HEK293 (cell line): ENCODE data around the gene WDR55.

Source experiments
- HOXC10 ChIP-seq: sonication (generic); formaldehyde crosslinking; IDR thresholded peaks from 2 replicates; pipeline ENCODE4 v1.8.1; 2023; ENCODE audit warnings: mild to moderate bottlenecking, missing genetic modification reagents
- KLF8 ChIP-seq: fragments of 450-650 bp; formaldehyde crosslinking; IDR thresholded peaks from 2 replicates; pipeline ENCODE4 v1.5.1; 2016; ENCODE audit warnings: missing biosample characterization, missing genetic modification characterization
- KLF9 ChIP-seq: fragments of 450-650 bp; formaldehyde crosslinking; IDR thresholded peaks from 2 replicates; pipeline ENCODE4 v1.5.1; 2016; ENCODE audit warnings: missing biosample characterization, missing genetic modification characterization, low read depth
- MEIS1 ChIP-seq: sonication (generic); formaldehyde crosslinking; IDR thresholded peaks from 2 replicates; pipeline ENCODE4 v1.8.1; 2022; ENCODE audit warnings: missing genetic modification reagents, mild to moderate bottlenecking, borderline replicate concordance
- OSR2 ChIP-seq: fragments of 450-650 bp; formaldehyde crosslinking; IDR thresholded peaks from 2 replicates; pipeline ENCODE4 v1.5.1; 2016; ENCODE audit warnings: missing biosample characterization, missing genetic modification characterization
- REPIN1 ChIP-seq: fragments of 450-650 bp; formaldehyde crosslinking; IDR thresholded peaks from 2 replicates; pipeline ENCODE4 v1.5.1; 2017; ENCODE audit warnings: missing biosample characterization, missing genetic modification characterization, low read depth
- TCF7L2 ChIP-seq: IDR thresholded peaks from 2 replicates; pipeline ENCODE4 v1.6.1; 2011; ENCODE audit warnings: low read depth, mild to moderate bottlenecking, inconsistent platforms, low read length, moderate library complexity, borderline replicate concordance
- ZBTB17 ChIP-seq: fragments of 450-650 bp; formaldehyde crosslinking; IDR thresholded peaks from 2 replicates; pipeline ENCODE4 v1.5.1; 2016; ENCODE audit warnings: missing biosample characterization, missing genetic modification characterization
- ZEB2 ChIP-seq: fragments of 450-650 bp; formaldehyde crosslinking; IDR thresholded peaks from 2 replicates; pipeline ENCODE4 v1.5.1; 2016; ENCODE audit warnings: missing biosample characterization, missing genetic modification characterization
- ZFP37 ChIP-seq: fragments of 450-650 bp; formaldehyde crosslinking; IDR thresholded peaks from 2 replicates; pipeline ENCODE4 v1.5.1; 2016; ENCODE audit warnings: missing biosample characterization, missing genetic modification characterization
- ZNF529 ChIP-seq: fragments of 450-650 bp; formaldehyde crosslinking; IDR thresholded peaks from 2 replicates; pipeline ENCODE4 v1.5.1; 2017; ENCODE audit warnings: missing genetic modification characterization, missing biosample characterization; ENCODE audit not compliant: insufficient replicate concordance
- ZNF560 ChIP-seq: fragments of 450-650 bp; formaldehyde crosslinking; IDR thresholded peaks from 2 replicates; pipeline ENCODE4 v1.5.1; 2017; ENCODE audit warnings: missing biosample characterization, missing genetic modification characterization, borderline replicate concordance
- ZNF629 ChIP-seq: fragments of 450-650 bp; formaldehyde crosslinking; IDR thresholded peaks from 2 replicates; pipeline ENCODE4 v1.5.1; 2017; ENCODE audit warnings: missing biosample characterization, missing genetic modification characterization
- ZNF76 ChIP-seq: fragments of 450-650 bp; formaldehyde crosslinking; IDR thresholded peaks from 2 replicates; pipeline ENCODE4; 2016; ENCODE audit warnings: low read depth, missing biosample characterization, missing genetic modification characterization, borderline replicate concordance
- ZXDB ChIP-seq: fragments of 450-650 bp; formaldehyde crosslinking; IDR thresholded peaks from 2 replicates; pipeline ENCODE4 v1.5.1; 2016; ENCODE audit warnings: missing biosample characterization, missing genetic modification characterization
- TF ChIP-seq, protein P1 (sequence below): fragments of 450-650 bp; formaldehyde crosslinking; IDR thresholded peaks from 2 replicates; pipeline ENCODE4 v1.5.1; 2016; ENCODE audit warnings: missing biosample characterization, missing genetic modification characterization
- TF ChIP-seq, protein P2 (sequence below): fragments of 450-650 bp; IDR thresholded peaks from 2 replicates; pipeline ENCODE4 v1.5.1; 2018; ENCODE audit warnings: missing biosample characterization, mild to moderate bottlenecking, missing genetic modification characterization
- TF ChIP-seq, protein P3 (sequence below): fragments of 450-650 bp; formaldehyde crosslinking; IDR thresholded peaks from 2 replicates; pipeline ENCODE4 v1.5.1; 2017; ENCODE audit warnings: missing biosample characterization, mild to moderate bottlenecking, missing genetic modification characterization, moderate library complexity
- TF ChIP-seq, protein P4 (sequence below): fragments of 450-650 bp; formaldehyde crosslinking; IDR thresholded peaks from 2 replicates; pipeline ENCODE4 v1.5.1; 2016; ENCODE audit warnings: missing biosample characterization, missing genetic modification characterization
- TF ChIP-seq, protein P5 (sequence below): fragments of 450-650 bp; formaldehyde crosslinking; IDR thresholded peaks from 2 replicates; pipeline ENCODE4 v1.5.1; 2017; ENCODE audit warnings: missing biosample characterization, missing genetic modification characterization
- TF ChIP-seq, protein P6 (sequence below): fragments of 450-650 bp; formaldehyde crosslinking; IDR thresholded peaks from 2 replicates; pipeline ENCODE4 v1.5.1; 2016; ENCODE audit warnings: missing biosample characterization, missing genetic modification characterization
- TF ChIP-seq, protein P7 (sequence below): fragments of 450-650 bp; formaldehyde crosslinking; conservative IDR thresholded peaks from 2 replicates; pipeline ENCODE4 v1.5.1; 2016; ENCODE audit warnings: low read depth, missing biosample characterization, missing genetic modification characterization

The WDR55 gene

DNA sequence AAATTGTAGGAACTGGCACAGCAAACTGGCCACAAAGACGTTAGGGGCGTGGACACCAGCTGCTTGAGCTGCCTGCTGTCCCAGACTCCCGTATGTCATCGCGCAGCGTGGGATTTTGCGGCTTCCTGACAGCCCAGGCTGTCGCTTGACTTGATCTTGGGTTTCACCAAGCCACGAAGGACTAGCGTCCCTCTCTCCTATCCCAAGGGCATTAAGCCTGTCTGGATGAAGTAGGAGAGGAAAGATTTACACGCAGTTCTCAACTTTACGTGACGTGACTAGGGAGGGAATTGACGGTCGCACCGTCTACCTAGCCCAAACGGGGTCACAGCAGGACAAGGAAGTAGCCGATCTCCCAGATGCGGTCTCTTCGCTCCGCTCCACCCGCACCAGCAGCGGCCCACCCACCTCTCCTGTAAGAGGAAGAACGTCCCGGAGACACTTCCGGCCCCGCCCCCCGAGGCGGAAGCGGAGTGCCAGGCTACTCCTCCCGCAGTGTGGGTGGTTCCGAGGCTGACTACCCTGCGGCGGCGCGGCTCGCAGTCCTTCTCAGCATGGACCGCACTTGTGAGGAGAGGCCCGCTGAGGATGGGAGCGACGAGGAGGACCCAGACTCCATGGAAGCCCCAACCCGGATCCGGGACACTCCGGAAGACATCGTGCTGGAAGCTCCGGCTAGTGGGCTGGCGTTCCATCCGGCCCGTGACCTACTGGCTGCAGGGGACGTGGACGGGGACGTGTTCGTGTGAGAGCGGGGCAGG is at the start of gene WDR55 (continued):
- TF ChIP-seq, protein P1, sequence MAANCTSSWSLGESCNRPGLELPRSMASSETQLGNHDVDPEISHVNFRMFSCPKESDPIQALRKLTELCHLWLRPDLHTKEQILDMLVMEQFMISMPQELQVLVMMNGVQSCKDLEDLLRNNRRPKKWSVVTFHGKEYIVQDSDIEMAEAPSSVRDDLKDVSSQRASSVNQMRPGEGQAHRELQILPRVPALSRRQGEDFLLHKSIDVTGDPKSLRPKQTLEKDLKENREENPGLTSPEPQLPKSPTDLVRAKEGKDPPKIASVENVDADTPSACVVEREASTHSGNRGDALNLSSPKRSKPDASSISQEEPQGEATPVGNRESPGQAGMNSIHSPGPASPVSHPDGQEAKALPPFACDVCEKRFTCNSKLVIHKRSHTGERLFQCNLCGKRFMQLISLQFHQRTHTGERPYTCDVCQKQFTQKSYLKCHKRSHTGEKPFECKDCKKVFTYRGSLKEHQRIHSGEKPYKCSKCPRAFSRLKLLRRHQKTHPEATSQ (tag by site-specific recombination), result no peak
- TF ChIP-seq KLF8 (tag by site-specific recombination), result peak; percentile 81
- TF ChIP-seq KLF9 (tag by site-specific recombination), result peak; percentile 89
- TF ChIP-seq, protein P2, sequence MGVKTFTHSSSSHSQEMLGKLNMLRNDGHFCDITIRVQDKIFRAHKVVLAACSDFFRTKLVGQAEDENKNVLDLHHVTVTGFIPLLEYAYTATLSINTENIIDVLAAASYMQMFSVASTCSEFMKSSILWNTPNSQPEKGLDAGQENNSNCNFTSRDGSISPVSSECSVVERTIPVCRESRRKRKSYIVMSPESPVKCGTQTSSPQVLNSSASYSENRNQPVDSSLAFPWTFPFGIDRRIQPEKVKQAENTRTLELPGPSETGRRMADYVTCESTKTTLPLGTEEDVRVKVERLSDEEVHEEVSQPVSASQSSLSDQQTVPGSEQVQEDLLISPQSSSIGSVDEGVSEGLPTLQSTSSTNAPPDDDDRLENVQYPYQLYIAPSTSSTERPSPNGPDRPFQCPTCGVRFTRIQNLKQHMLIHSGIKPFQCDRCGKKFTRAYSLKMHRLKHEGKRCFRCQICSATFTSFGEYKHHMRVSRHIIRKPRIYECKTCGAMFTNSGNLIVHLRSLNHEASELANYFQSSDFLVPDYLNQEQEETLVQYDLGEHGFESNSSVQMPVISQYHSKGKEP, result 0 out of 2 replicates have a peak, but pooled peaks have one; percentile 9
- TF ChIP-seq TCF7L2, result no peak
- TF ChIP-seq, protein P3, sequence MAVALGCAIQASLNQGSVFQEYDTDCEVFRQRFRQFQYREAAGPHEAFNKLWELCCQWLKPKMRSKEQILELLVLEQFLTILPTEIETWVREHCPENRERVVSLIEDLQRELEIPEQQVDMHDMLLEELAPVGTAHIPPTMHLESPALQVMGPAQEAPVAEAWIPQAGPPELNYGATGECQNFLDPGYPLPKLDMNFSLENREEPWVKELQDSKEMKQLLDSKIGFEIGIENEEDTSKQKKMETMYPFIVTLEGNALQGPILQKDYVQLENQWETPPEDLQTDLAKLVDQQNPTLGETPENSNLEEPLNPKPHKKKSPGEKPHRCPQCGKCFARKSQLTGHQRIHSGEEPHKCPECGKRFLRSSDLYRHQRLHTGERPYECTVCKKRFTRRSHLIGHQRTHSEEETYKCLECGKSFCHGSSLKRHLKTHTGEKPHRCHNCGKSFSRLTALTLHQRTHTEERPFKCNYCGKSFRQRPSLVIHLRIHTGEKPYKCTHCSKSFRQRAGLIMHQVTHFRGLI, result no peak
- TF ChIP-seq ZNF629 (tag by site-specific recombination), result peak; percentile 87
- TF ChIP-seq, protein P4, sequence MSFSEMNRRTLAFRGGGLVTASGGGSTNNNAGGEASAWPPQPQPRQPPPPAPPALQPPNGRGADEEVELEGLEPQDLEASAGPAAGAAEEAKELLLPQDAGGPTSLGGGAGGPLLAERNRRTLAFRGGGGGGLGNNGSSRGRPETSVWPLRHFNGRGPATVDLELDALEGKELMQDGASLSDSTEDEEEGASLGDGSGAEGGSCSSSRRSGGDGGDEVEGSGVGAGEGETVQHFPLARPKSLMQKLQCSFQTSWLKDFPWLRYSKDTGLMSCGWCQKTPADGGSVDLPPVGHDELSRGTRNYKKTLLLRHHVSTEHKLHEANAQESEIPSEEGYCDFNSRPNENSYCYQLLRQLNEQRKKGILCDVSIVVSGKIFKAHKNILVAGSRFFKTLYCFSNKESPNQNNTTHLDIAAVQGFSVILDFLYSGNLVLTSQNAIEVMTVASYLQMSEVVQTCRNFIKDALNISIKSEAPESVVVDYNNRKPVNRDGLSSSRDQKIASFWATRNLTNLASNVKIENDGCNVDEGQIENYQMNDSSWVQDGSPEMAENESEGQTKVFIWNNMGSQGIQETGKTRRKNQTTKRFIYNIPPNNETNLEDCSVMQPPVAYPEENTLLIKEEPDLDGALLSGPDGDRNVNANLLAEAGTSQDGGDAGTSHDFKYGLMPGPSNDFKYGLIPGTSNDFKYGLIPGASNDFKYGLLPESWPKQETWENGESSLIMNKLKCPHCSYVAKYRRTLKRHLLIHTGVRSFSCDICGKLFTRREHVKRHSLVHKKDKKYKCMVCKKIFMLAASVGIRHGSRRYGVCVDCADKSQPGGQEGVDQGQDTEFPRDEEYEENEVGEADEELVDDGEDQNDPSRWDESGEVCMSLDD (tag by site-specific recombination), result no peak; the same call in 1 of the 2 replicates
- TF ChIP-seq ZNF529, result no peak
- TF ChIP-seq, protein P5, sequence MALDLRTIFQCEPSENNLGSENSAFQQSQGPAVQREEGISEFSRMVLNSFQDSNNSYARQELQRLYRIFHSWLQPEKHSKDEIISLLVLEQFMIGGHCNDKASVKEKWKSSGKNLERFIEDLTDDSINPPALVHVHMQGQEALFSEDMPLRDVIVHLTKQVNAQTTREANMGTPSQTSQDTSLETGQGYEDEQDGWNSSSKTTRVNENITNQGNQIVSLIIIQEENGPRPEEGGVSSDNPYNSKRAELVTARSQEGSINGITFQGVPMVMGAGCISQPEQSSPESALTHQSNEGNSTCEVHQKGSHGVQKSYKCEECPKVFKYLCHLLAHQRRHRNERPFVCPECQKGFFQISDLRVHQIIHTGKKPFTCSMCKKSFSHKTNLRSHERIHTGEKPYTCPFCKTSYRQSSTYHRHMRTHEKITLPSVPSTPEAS (tag by site-specific recombination), result 0 out of 2 replicates have a peak, but pooled peaks have one; percentile 24
- no peak for TF ChIP-seq MEIS1
- TF ChIP-seq HOXC10 (CRISPR knock-in tag), result 0 out of 2 replicates have a peak, but pooled peaks have one; percentile 53
- TF ChIP-seq ZNF76 (tag by site-specific recombination), result peak; percentile 72
- peak; percentile 70 for TF ChIP-seq OSR2 (tag by site-specific recombination)
- TF ChIP-seq, protein P6, sequence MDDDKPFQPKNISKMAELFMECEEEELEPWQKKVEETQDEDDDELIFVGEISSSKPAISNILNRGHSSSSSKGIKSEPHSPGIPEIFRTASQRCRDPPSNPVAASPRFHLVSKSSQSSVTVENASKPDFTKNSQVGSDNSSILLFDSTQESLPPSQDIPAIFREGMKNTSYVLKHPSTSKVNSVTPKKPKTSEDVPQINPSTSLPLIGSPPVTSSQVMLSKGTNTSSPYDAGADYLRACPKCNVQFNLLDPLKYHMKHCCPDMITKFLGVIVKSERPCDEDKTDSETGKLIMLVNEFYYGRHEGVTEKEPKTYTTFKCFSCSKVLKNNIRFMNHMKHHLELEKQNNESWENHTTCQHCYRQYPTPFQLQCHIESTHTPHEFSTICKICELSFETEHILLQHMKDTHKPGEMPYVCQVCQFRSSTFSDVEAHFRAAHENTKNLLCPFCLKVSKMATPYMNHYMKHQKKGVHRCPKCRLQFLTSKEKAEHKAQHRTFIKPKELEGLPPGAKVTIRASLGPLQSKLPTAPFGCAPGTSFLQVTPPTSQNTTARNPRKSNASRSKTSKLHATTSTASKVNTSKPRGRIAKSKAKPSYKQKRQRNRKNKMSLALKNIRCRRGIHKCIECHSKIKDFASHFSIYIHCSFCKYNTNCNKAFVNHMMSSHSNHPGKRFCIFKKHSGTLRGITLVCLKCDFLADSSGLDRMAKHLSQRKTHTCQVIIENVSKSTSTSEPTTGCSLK (tag by site-specific recombination), result no peak
- TF ChIP-seq ZXDB, result peak; percentile 62; the same call in 1 of the 2 replicates
- TF ChIP-seq ZEB2 (tag by site-specific recombination), result peak; percentile 91
- TF ChIP-seq ZBTB17, result peak; percentile 98
- TF ChIP-seq REPIN1 (tag by site-specific recombination), result no peak
- TF ChIP-seq ZFP37, result peak; percentile 77; the same call in 1 of the 2 replicates
- no peak for TF ChIP-seq ZNF560 (tag by site-specific recombination)
- TF ChIP-seq, protein P7, sequence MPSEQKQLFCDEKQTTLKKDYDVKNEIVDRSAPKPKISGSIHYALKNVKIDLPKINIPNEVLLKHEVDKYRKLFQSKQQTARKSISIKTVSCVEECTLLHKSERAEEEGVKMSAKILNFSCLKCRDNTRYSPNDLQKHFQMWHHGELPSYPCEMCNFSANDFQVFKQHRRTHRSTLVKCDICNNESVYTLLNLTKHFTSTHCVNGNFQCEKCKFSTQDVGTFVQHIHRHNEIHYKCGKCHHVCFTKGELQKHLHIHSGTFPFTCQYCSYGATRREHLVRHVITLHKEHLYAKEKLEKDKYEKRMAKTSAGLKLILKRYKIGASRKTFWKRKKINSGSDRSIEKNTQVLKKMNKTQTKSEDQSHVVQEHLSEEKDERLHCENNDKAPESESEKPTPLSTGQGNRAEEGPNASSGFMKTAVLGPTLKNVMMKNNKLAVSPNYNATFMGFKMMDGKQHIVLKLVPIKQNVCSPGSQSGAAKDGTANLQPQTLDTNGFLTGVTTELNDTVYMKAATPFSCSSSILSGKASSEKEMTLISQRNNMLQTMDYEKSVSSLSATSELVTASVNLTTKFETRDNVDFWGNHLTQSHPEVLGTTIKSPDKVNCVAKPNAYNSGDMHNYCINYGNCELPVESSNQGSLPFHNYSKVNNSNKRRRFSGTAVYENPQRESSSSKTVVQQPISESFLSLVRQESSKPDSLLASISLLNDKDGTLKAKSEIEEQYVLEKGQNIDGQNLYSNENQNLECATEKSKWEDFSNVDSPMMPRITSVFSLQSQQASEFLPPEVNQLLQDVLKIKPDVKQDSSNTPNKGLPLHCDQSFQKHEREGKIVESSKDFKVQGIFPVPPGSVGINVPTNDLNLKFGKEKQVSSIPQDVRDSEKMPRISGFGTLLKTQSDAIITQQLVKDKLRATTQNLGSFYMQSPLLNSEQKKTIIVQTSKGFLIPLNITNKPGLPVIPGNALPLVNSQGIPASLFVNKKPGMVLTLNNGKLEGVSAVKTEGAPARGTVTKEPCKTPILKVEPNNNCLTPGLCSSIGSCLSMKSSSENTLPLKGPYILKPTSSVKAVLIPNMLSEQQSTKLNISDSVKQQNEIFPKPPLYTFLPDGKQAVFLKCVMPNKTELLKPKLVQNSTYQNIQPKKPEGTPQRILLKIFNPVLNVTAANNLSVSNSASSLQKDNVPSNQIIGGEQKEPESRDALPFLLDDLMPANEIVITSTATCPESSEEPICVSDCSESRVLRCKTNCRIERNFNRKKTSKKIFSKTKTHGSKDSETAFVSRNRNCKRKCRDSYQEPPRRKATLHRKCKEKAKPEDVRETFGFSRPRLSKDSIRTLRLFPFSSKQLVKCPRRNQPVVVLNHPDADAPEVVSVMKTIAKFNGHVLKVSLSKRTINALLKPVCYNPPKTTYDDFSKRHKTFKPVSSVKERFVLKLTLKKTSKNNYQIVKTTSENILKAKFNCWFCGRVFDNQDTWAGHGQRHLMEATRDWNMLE, result peak; percentile 44; the same call in 1 of the 2 replicates
